Activated CD4-positive, alpha-beta T cell treated with anti-CD3 and anti-CD28 coated beads for 24 hours (primary cell): ENCODE results near the gene HSD11B2.

Experiments
- DNase-seq, 2 donors: peaks; one replicate each; pipeline ENCODE4 v3.0.0-alpha.2; 2020; ENCODE audit warnings: low read depth in 2 of 2

HSD11B2 gene

GRCh38 chr16:67451704-67452435, 20.9 kb downstream of the HSD11B2 start:
- no peak for DNase-seq

GRCh38 chr16:67454104-67454503, 23.2 kb downstream of the HSD11B2 start:
- no peak for DNase-seq

- DNase-seq = no peak
Observed at GRCh38 chr16:67454852-67455251, 23.9 kb downstream of the HSD11B2 start.

DNA sequence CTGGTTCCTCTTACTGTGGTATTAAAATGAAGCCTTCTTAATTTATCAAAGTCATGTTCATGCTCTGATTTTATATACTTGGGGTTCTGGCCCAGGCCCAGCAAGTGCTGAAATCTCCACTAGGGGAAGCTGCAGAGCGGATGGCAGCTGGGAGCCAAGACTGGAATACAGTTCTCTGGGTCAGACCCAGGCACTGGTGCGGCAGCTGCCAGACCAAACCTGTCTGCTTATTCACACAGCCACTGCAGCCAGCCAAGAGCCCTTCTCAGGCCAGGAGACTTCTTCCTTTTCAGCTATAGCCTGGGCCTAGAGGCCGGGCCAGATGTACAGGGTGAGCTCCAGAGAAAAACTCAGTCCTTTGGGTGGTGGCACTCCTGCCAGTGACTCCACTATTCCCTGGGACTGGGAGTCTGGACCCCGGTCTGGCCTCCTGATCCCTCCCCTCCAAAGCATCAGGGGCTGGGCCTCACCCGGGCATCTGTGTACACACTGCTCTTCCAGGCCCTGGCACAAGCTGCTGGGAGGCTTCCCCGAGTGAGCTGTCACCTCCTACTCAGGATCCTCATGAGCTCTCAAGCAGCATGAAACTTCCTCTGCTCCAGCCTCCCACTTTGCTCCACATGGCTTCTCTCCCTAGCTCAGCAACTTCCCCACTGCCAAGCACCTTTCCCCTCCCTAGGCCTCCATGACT, 25.6 kb downstream of the HSD11B2 start:
- no peak for DNase-seq

GRCh38 chr16:67457611-67458010, 26.7 kb downstream of the HSD11B2 start:
- no peak for DNase-seq

GRCh38 chr16:67458121-67458641, 27.3 kb downstream of the HSD11B2 start:
- DNase-seq = no peak

- no peak for DNase-seq
Observed at GRCh38 chr16:67459066-67459860, 28.3 kb downstream of the HSD11B2 start.

DNA sequence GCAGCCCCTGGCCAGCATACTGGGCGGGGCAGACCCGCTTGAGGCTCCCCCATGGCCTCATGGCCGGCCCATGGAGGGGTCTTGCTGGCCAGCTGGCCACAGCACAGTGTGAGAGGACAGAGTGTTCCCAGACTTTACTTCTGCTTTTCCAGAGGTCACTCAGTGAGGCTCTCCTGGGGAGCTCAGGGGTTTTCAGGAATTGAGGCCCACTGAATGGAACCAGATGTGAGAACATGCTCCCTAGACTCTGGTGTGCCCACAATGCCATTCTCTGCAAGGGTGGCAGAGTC, 28.9 kb downstream of the HSD11B2 start:
- DNase-seq = no peak

- no peak for DNase-seq
Observed at GRCh38 chr16:67460168-67460567, 29.2 kb downstream of the HSD11B2 start.

DNA sequence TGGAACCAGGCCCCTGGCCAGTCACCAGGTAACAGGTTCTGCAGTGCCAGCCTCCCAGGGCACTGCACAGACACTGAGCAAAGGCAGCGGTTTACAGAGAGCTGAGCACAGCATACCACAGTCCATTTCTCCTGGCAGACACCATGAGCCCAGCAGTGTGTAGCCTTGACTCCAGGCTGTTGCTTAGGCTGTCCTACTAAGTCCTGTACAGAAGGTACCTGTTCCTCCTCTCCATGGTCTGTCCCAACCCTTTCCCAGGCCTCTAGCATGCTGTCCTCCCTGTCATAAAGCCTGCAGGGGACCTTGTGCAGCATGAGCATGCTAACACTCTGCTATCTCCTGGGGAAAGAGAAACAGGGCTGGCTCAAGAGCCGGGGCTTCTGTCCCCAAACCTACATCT, 30.0 kb downstream of the HSD11B2 start:
- no peak for DNase-seq

- DNase-seq = no peak
Observed at GRCh38 chr16:67461600-67462278, 30.8 kb downstream of the HSD11B2 start.

DNA sequence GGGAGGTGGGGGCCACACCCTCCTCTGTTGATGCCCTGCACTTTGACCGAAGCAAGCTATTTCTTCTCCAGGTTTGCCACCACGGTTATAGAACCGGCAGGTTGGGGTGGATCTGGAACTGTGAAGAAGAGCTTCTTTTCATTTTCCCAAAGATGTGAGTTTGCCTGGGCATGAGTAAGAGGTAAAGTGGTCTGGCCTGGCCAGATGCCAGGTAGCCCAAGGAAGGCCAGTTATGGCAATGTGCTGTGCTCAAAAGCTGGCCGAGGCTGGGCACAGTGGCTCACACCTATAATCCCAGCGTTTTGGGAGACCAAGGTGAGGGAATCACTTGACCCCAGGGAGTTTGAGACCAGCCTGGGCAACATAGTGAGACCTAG, 31.3 kb downstream of the HSD11B2 start:
- DNase-seq = no peak

GRCh38 chr16:67463059-67463458, 32.1 kb downstream of the HSD11B2 start:
- no peak for DNase-seq

DNA sequence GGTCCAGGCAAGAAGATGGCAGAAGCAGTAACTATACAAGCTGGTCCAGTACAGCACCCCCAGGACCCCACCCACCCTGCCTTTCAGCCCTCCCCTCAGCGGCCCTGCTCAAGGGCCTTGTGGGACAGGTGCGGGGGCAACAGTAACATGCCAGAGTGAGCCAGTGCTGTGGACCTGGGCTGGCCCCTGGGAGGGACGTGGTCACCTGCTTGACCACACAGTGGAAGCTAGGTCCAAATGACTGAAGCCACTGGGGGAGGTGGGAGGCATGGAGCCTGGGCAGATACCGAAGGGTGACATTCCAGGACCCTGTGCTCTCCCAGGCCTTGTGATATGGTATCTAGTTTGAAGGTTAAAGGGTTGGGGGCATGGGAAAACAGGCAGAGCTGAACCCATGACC, 32.8 kb downstream of the HSD11B2 start:
- DNase-seq = no peak

GRCh38 chr16:67464565-67464964, 33.6 kb downstream of the HSD11B2 start:
- DNase-seq = no peak

DNA sequence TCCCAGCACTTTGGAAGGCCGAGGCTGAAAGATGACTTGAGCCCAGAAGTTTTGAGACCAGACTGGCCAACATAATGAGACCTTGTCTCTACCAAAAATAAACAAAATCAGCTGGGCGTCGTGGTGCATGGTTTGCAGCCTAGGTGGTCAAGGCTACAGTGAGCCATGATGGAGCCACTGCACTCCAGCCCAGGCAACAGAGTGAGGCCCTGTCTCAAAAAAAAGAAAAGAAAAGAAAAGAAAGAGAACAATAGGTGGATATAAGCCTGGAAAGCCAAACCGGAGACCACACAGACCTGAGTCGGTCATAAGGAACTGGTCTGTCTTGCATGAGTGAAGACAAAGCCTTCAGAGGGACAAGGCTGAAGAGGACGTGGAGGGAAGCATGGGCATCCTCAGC, 35.7 kb downstream of the HSD11B2 start:
- no peak for DNase-seq

DNA sequence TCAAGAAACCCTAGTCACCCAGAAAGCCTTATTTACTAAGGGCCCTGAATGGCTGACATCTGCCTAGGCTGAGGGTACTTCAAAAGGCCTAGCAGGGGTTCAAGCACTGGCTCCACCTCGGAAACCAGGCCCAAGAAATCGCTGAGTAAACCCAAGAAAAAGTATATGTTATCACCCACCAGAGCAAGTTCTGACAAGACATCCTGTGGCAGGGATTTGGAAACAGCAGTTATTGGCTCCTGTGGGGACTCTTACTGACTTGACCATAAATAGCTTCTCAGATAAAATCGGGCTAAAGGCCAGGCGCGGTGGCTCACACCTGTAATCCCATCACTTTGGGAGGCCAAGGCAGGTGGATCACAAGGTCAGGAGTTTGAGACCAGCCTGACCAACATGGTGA, 37.8 kb downstream of the HSD11B2 start:
- no peak for DNase-seq

- DNase-seq = no peak
Observed at GRCh38 chr16:67470359-67470758, 39.4 kb downstream of the HSD11B2 start.

DNA sequence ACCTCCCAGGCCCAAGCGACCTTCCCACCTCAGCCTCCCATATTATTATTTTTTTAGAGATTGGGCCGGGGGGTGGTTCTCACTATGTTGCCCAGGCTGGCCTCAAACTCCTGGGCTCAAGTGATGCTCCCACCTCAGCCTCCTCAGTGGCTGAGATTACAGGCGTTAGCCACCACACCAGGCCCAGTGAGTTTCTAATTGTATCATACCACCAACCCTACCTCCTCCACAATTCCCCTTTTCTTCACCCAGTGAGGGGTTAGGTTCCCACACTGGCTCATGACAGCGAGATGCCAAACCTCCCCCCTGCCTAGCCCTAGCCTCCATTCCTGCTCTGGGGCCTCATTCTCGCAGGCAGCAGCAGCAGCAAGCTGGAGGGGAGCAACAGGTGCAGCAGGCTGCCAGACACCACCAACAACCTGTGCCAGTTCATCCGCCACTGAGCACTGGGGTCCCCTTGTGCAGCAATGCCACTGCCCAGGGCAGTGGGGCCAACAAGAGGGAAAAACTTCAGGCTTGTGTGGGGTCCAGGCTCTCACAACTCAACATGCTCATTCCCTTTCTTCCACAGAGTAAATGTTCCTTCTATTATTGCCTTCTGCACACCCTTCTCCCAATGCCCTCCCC, 41.0 kb downstream of the HSD11B2 start:
- no peak for DNase-seq

DNA sequence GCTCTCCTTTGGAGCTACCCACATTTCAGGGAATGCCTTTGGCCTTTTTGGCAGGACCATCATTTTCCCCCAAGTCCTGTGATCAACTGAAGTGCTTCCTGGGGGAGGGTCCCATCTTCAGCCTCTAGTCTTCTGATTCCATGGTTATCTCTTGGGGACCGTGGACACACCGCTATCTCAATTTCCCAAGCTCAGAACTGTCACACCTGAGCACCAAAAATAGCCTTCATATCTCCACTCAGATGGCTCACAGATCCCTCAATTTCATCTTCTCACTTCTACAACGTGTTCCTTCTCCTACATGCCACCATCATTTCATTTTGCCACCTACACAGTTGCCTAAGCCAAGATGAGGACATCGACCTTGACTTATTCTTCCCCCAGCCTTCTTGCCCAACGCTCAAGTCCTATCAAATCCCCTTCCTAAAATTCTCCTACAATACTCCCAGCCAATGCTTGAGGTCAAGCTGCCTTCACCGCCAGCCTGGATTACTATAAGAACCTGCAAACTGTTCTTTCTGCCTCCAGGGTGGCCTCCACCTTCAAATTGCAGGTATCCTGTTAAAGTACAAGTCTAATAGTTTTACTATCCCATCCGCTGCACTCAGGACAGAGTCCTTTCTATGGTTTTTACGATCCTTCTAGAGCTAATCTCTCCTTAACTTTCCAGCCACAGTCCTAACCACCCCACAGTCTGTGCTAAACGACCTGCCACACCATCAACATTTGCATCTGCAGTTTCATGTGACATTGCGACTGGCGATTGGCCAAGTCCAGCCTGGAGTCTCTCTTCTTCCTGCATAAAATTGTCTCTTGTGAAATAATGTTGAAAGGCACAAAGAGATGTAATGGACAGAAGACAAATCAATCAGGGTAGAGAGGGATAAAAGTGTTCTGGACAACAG, 43.9 kb downstream of the HSD11B2 start:
- DNase-seq = no peak
